Measurements from ENCODE around the gene INMT.
A peak's percentile ranks its signal among the peaks of the same experiment; 100 is the strongest.

INMT gene

GRCh38 chr7:30735631-30736030, 16.3 kb upstream of the INMT start:
- no peak overlapping the region for H3K4me3 ChIP-seq (ENCODE audit: low read length)
- no peaks in the 10 kb centered on the region for H3K4me1 ChIP-seq (ENCODE audit: control insufficient read depth, insufficient read depth, low read length)
- H3K36me3 ChIP-seq (ENCODE audit: control insufficient read depth, insufficient read depth, low read length): no peaks in the 10 kb centered on the region
- no peak for DNase-seq (ENCODE audit: low read depth, low spot score)
- no peaks in the 10 kb centered on the region for H3K27me3 ChIP-seq (ENCODE audit: control insufficient read depth, insufficient read depth, low read length)
- no CpG with 5 or more reads among the region's 3 CpGs for WGBS (ENCODE audit: insufficient coverage, insufficient read length)
- no peaks in the 10 kb centered on the region for H3K9me3 ChIP-seq (ENCODE audit: control insufficient read depth, insufficient read depth, low read length)
- no peak overlapping the region for H3K27ac ChIP-seq (ENCODE audit: low read length)

GRCh38 chr7:30736291-30736690, 15.6 kb upstream of the INMT start:
- no peak overlapping the region for H3K4me3 ChIP-seq (ENCODE audit: low read length)
- no peak for DNase-seq (ENCODE audit: low read depth, low spot score)
- H3K9me3 ChIP-seq (ENCODE audit: control insufficient read depth, insufficient read depth, low read length): no peaks in the 10 kb centered on the region
- H3K4me1 ChIP-seq (ENCODE audit: control insufficient read depth, insufficient read depth, low read length): no peaks in the 10 kb centered on the region
- no peak overlapping the region for H3K27ac ChIP-seq (ENCODE audit: low read length)
- H3K36me3 ChIP-seq (ENCODE audit: control insufficient read depth, insufficient read depth, low read length): no peaks in the 10 kb centered on the region
- no CpG with 5 or more reads among the region's 4 CpGs for WGBS (ENCODE audit: insufficient coverage, insufficient read length)
- H3K27me3 ChIP-seq (ENCODE audit: control insufficient read depth, insufficient read depth, low read length): no peaks in the 10 kb centered on the region

- no peak overlapping the region for H3K4me3 ChIP-seq (ENCODE audit: low read length)
- no peaks in the 10 kb centered on the region for H3K4me1 ChIP-seq (ENCODE audit: control insufficient read depth, insufficient read depth, low read length)
- H3K27ac ChIP-seq (ENCODE audit: low read length): no peak overlapping the region
- no peaks in the 10 kb centered on the region for H3K27me3 ChIP-seq (ENCODE audit: control insufficient read depth, insufficient read depth, low read length)
- no peak for DNase-seq (ENCODE audit: low read depth, low spot score)
- H3K36me3 ChIP-seq (ENCODE audit: control insufficient read depth, insufficient read depth, low read length): no peaks in the 10 kb centered on the region
- no CpG with 5 or more reads among the region's 6 CpGs for WGBS (ENCODE audit: insufficient coverage, insufficient read length)
- H3K9me3 ChIP-seq (ENCODE audit: control insufficient read depth, insufficient read depth, low read length): no peaks in the 10 kb centered on the region
These were observed 13.7 kb upstream of the INMT start for GRCh38 chr7:30738026-30738915.

GRCh38 chr7:30739691-30740090, 12.2 kb upstream of the INMT start:
- no peak overlapping the region for H3K4me3 ChIP-seq (ENCODE audit: low read length)
- no peaks in the 10 kb centered on the region for H3K4me1 ChIP-seq (ENCODE audit: control insufficient read depth, insufficient read depth, low read length)
- no peak for DNase-seq (ENCODE audit: low read depth, low spot score)
- H3K36me3 ChIP-seq (ENCODE audit: control insufficient read depth, insufficient read depth, low read length): no peaks in the 10 kb centered on the region
- no peak overlapping the region for H3K27ac ChIP-seq (ENCODE audit: low read length)
- H3K27me3 ChIP-seq (ENCODE audit: control insufficient read depth, insufficient read depth, low read length): no peaks in the 10 kb centered on the region
- no CpG with 5 or more reads among the region's 2 CpGs for WGBS (ENCODE audit: insufficient coverage, insufficient read length)
- H3K9me3 ChIP-seq (ENCODE audit: control insufficient read depth, insufficient read depth, low read length): no peaks in the 10 kb centered on the region

GRCh38 chr7:30740417-30741181, 11.3 kb upstream of the INMT start:
- peak; percentile 61 for DNase-seq (ENCODE audit: low read depth, low spot score)
- Histone ChIP-seq H3K9me3 (ENCODE audit: control insufficient read depth, insufficient read depth, low read length) (no peaks in the 10 kb centered on the region), H3K4me1 (ENCODE audit: control insufficient read depth, insufficient read depth, low read length) (no peaks in the 10 kb centered on the region), H3K36me3 (ENCODE audit: control insufficient read depth, insufficient read depth, low read length) (no peaks in the 10 kb centered on the region), H3K27me3 (ENCODE audit: control insufficient read depth, insufficient read depth, low read length) (no peaks in the 10 kb centered on the region), H3K27ac (ENCODE audit: low read length) (no peak overlapping the region), H3K4me3 (ENCODE audit: low read length) (no peak overlapping the region)
- no CpG with 5 or more reads among the region's 14 CpGs for WGBS (ENCODE audit: insufficient coverage, insufficient read length)

- no peaks in the 10 kb centered on the region for H3K27me3 ChIP-seq (ENCODE audit: control insufficient read depth, insufficient read depth, low read length)
- H3K4me1 ChIP-seq (ENCODE audit: control insufficient read depth, insufficient read depth, low read length): no peaks in the 10 kb centered on the region
- no CpG with 5 or more reads among the region's 8 CpGs for WGBS (ENCODE audit: insufficient coverage, insufficient read length)
- DNase-seq (ENCODE audit: low read depth, low spot score): no peak
- no peaks in the 10 kb centered on the region for H3K36me3 ChIP-seq (ENCODE audit: control insufficient read depth, insufficient read depth, low read length)
- H3K4me3 ChIP-seq (ENCODE audit: low read length): no peak overlapping the region
- no peaks in the 10 kb centered on the region for H3K9me3 ChIP-seq (ENCODE audit: control insufficient read depth, insufficient read depth, low read length)
- H3K27ac ChIP-seq (ENCODE audit: low read length): no peak overlapping the region
These were observed 10.6 kb upstream of the INMT start for GRCh38 chr7:30741289-30741688.

GRCh38 chr7:30743371-30744074, 8.4 kb upstream of the INMT start:
- no peak for DNase-seq (ENCODE audit: low read depth, low spot score)
- no peak overlapping the region for H3K27ac ChIP-seq (ENCODE audit: low read length)
- H3K27me3 ChIP-seq (ENCODE audit: control insufficient read depth, insufficient read depth, low read length): no peaks in the 10 kb centered on the region
- no peaks in the 10 kb centered on the region for H3K36me3 ChIP-seq (ENCODE audit: control insufficient read depth, insufficient read depth, low read length)
- H3K4me3 ChIP-seq (ENCODE audit: low read length): no peak overlapping the region
- H3K9me3 ChIP-seq (ENCODE audit: control insufficient read depth, insufficient read depth, low read length): no peaks in the 10 kb centered on the region
- no CpG with 5 or more reads among the region's 8 CpGs for WGBS (ENCODE audit: insufficient coverage, insufficient read length)
- H3K4me1 ChIP-seq (ENCODE audit: control insufficient read depth, insufficient read depth, low read length): no peaks in the 10 kb centered on the region

- no CpG with 5 or more reads among the region's 12 CpGs for WGBS (ENCODE audit: insufficient coverage, insufficient read length)
- H3K27me3 ChIP-seq (ENCODE audit: control insufficient read depth, insufficient read depth, low read length): no peaks in the 10 kb centered on the region
- no peak for DNase-seq (ENCODE audit: low read depth, low spot score)
These were observed 7.9 kb upstream of the INMT start for GRCh38 chr7:30744075-30744417.

GRCh38 chr7:30745261-30745941, 6.5 kb upstream of the INMT start:
- Histone ChIP-seq H3K27ac (ENCODE audit: low read length) (no peak overlapping the region), H3K27me3 (ENCODE audit: control insufficient read depth, insufficient read depth, low read length) (no peaks in the 10 kb centered on the region), H3K4me3 (ENCODE audit: low read length) (no peak overlapping the region), H3K36me3 (ENCODE audit: control insufficient read depth, insufficient read depth, low read length) (no peaks in the 10 kb centered on the region), H3K4me1 (ENCODE audit: control insufficient read depth, insufficient read depth, low read length) (no peaks in the 10 kb centered on the region), H3K9me3 (ENCODE audit: control insufficient read depth, insufficient read depth, low read length) (no peaks in the 10 kb centered on the region)
- WGBS (ENCODE audit: insufficient coverage, insufficient read length): no CpG with 5 or more reads among the region's 6 CpGs
- no peak for DNase-seq (ENCODE audit: low read depth, low spot score)

More at GRCh38 chr7:30744075-30744417, 7.9 kb upstream of the INMT start:
- Histone ChIP-seq H3K9me3 (ENCODE audit: control insufficient read depth, insufficient read depth, low read length) (no peaks in the 10 kb centered on the region), H3K27ac (ENCODE audit: low read length) (no peak overlapping the region), H3K4me1 (ENCODE audit: control insufficient read depth, insufficient read depth, low read length) (no peaks in the 10 kb centered on the region), H3K4me3 (ENCODE audit: low read length) (no peak overlapping the region), H3K36me3 (ENCODE audit: control insufficient read depth, insufficient read depth, low read length) (no peaks in the 10 kb centered on the region)

- no peaks in the 10 kb centered on the region for H3K9me3 ChIP-seq (ENCODE audit: control insufficient read depth, insufficient read depth, low read length)
- no peaks in the 10 kb centered on the region for H3K27me3 ChIP-seq (ENCODE audit: control insufficient read depth, insufficient read depth, low read length)
- WGBS (ENCODE audit: insufficient coverage, insufficient read length): no CpG with 5 or more reads among the region's 2 CpGs
- no peak for DNase-seq (ENCODE audit: low read depth, low spot score)
- no peak overlapping the region for H3K4me3 ChIP-seq (ENCODE audit: low read length)
- no peak overlapping the region for H3K27ac ChIP-seq (ENCODE audit: low read length)
- no peaks in the 10 kb centered on the region for H3K36me3 ChIP-seq (ENCODE audit: control insufficient read depth, insufficient read depth, low read length)
- no peaks in the 10 kb centered on the region; the same call in 1 of the 2 replicates for H3K4me1 ChIP-seq (ENCODE audit: control insufficient read depth, insufficient read depth, low read length)
These were observed 1.9 kb upstream of the INMT start for GRCh38 chr7:30750010-30750409.

Data from iPS DF 6.9 (cell line).